ENCODE measurements around the gene TGIF1.
"Not testable (repeated sequence)": the region's sequence is repeated elsewhere in the genome, so short reads cannot be mapped to it uniquely, and the experiment has no call there.

TGIF1 gene

GRCh38 chr18:3450012-3450798 lies at the start of gene TGIF1:
TGIF1 (plus strand) TSS chr18:3450172; CDS start chr18:3450490, 318 bp downstream.
- DNase-seq (ENCODE audit: low read depth): peak; percentile 62

- DNase-seq (ENCODE audit: low read depth): no peak
Measured at GRCh38 chr18:3400567-3401296, 49.2 kb upstream of the TGIF1 start.

GRCh38 chr18:3401669-3402620 lies 48.0 kb upstream of the TGIF1 start:
- no peak for DNase-seq (ENCODE audit: low read depth)

GRCh38 chr18:3402982-3403451 lies 47.0 kb upstream of the TGIF1 start:
- no peak for DNase-seq (ENCODE audit: low read depth)

GRCh38 chr18:3405713-3406112 lies 44.3 kb upstream of the TGIF1 start:
- no peak for DNase-seq (ENCODE audit: low read depth)

- DNase-seq (ENCODE audit: low read depth): no peak
Measured at GRCh38 chr18:3408107-3408506, 41.9 kb upstream of the TGIF1 start.

- no peak for DNase-seq (ENCODE audit: low read depth)
Measured at GRCh38 chr18:3409811-3410210, 40.2 kb upstream of the TGIF1 start.

- no peak for DNase-seq (ENCODE audit: low read depth)
Measured at GRCh38 chr18:3410273-3410672, 39.7 kb upstream of the TGIF1 start.

- DNase-seq (ENCODE audit: low read depth): not testable (repeated sequence)
Measured at GRCh38 chr18:3410876-3411275, 39.1 kb upstream of the TGIF1 start.

GRCh38 chr18:3411327-3411726 lies 38.6 kb upstream of the TGIF1 start:
- no peak for DNase-seq (ENCODE audit: low read depth)

- no peak for DNase-seq (ENCODE audit: low read depth)
Measured at GRCh38 chr18:3411854-3412268, 38.1 kb upstream of the TGIF1 start.

GRCh38 chr18:3412528-3412927 lies 37.4 kb upstream of the TGIF1 start:
- DNase-seq (ENCODE audit: low read depth): not testable (repeated sequence)

GRCh38 chr18:3415110-3415509 lies 34.9 kb upstream of the TGIF1 start:
- DNase-seq (ENCODE audit: low read depth): no peak

GRCh38 chr18:3418083-3418482 lies 31.9 kb upstream of the TGIF1 start:
- DNase-seq (ENCODE audit: low read depth): no peak

GRCh38 chr18:3420919-3421279 lies 29.1 kb upstream of the TGIF1 start:
- DNase-seq (ENCODE audit: low read depth): no peak

GRCh38 chr18:3422905-3423304 lies 27.1 kb upstream of the TGIF1 start:
- no peak for DNase-seq (ENCODE audit: low read depth)

GRCh38 chr18:3424280-3424890 lies 25.6 kb upstream of the TGIF1 start:
- DNase-seq (ENCODE audit: low read depth): no peak

GRCh38 chr18:3425030-3425429 lies 24.9 kb upstream of the TGIF1 start:
- no peak for DNase-seq (ENCODE audit: low read depth)

- no peak for DNase-seq (ENCODE audit: low read depth)
Measured at GRCh38 chr18:3425446-3425845, 24.5 kb upstream of the TGIF1 start.

GRCh38 chr18:3426074-3426473 lies 23.9 kb upstream of the TGIF1 start:
- DNase-seq (ENCODE audit: low read depth): no peak

- no peak for DNase-seq (ENCODE audit: low read depth)
Measured at GRCh38 chr18:3427944-3428343, 22.0 kb upstream of the TGIF1 start.

- no peak for DNase-seq (ENCODE audit: low read depth)
Measured at GRCh38 chr18:3429121-3429520, 20.9 kb upstream of the TGIF1 start.
